ENCODE measurements around the gene SUPT4H1.

The SUPT4H1 gene

GRCh38 chr17:58335779-58336455 is 16.1 kb downstream of the SUPT4H1 start:
- TF ChIP-seq CTCF (IDR thresholded peaks at IDR 0.05; ENCODE audit: control insufficient read depth, extremely low read depth, insufficient read depth): no peak
- DNase-seq (ENCODE audit: low read depth): no peak
- H3K4me3 ChIP-seq (ENCODE audit: low read depth, low read length): no peak overlapping the region

GRCh38 chr17:58335061-58335731 is 16.8 kb downstream of the SUPT4H1 start:
- no peak for DNase-seq (ENCODE audit: low read depth)
- TF ChIP-seq CTCF (IDR thresholded peaks at IDR 0.05; ENCODE audit: control insufficient read depth, extremely low read depth, insufficient read depth): no peak
- H3K4me3 ChIP-seq (ENCODE audit: low read depth, low read length): no peak overlapping the region

GRCh38 chr17:58334661-58335060 is 17.3 kb downstream of the SUPT4H1 start:
- no peak overlapping the region for H3K4me3 ChIP-seq (ENCODE audit: low read depth, low read length)
- DNase-seq (ENCODE audit: low read depth): no peak
- no peak for TF ChIP-seq CTCF (IDR thresholded peaks at IDR 0.05; ENCODE audit: control insufficient read depth, extremely low read depth, insufficient read depth)

- no peak for TF ChIP-seq CTCF (IDR thresholded peaks at IDR 0.05; ENCODE audit: control insufficient read depth, extremely low read depth, insufficient read depth)
- H3K4me3 ChIP-seq (ENCODE audit: low read depth, low read length): no peak overlapping the region
- DNase-seq (ENCODE audit: low read depth): no peak
Observed at GRCh38 chr17:58334256-58334655, 17.7 kb downstream of the SUPT4H1 start.

- no peak overlapping the region for H3K4me3 ChIP-seq (ENCODE audit: low read depth, low read length)
- DNase-seq (ENCODE audit: low read depth): no peak
- no peak for TF ChIP-seq CTCF (IDR thresholded peaks at IDR 0.05; ENCODE audit: control insufficient read depth, extremely low read depth, insufficient read depth)
Observed at GRCh38 chr17:58333736-58334207, 18.2 kb downstream of the SUPT4H1 start.

GRCh38 chr17:58332778-58333735 is 18.9 kb downstream of the SUPT4H1 start:
- no peak for TF ChIP-seq CTCF (IDR thresholded peaks at IDR 0.05; ENCODE audit: control insufficient read depth, extremely low read depth, insufficient read depth)
- H3K4me3 ChIP-seq (ENCODE audit: low read depth, low read length): no peak overlapping the region
- DNase-seq (ENCODE audit: low read depth): no peak

All from LNCaP clone FGC (cell line).